Measurements from ENCODE around the gene ANGEL1. TPM values are rescaled to one million over a fixed set of nuclear protein-coding genes. Genes with fewer than 3 reads are reported as not detected.

The ANGEL1 gene
- total and polyA plus RNA-seq, 4 donors, result 5.2 to 15.9 (median 9.6) TPM

GRCh38 chr14:76780360-76780759 lies 32.3 kb downstream of the ANGEL1 start:
- no peak for DNase-seq (ENCODE audit: low spot score)
- TF ChIP-seq SP1 (IDR thresholded peaks at IDR 0.05) (no peak), ATF3 (IDR thresholded peaks at IDR 0.05) (no peak), JUND (IDR thresholded peaks at IDR 0.05) (no peak), FOXA2 (IDR thresholded peaks at IDR 0.05) (no peak), MAX (IDR thresholded peaks at IDR 0.05) (no peak), NR2F2 (IDR thresholded peaks at IDR 0.05) (no peak), RXRA (IDR thresholded peaks at IDR 0.05) (no peak), YY1 (IDR thresholded peaks at IDR 0.05) (no peak), GABPA (IDR thresholded peaks at IDR 0.05 in 1 of 2, conservative IDR thresholded peaks at IDR 0.05 in 1 of 2) (no peak), ZBTB33 (IDR thresholded peaks at IDR 0.05) (no peak), HNF4A (conservative IDR thresholded peaks at IDR 0.05) (no peak), REST (IDR thresholded peaks at IDR 0.05) (no peak), EGR1 (IDR thresholded peaks at IDR 0.05; ENCODE audit: low read depth in 2 of 2) (no peak), RAD21 (IDR thresholded peaks at IDR 0.05) (no peak), FOXA1 (IDR thresholded peaks at IDR 0.05) (no peak), CTCF (IDR thresholded peaks at IDR 0.05; ENCODE audit: low read depth, low read length, missing input control) (no peak), HNF4G (IDR thresholded peaks at IDR 0.05) (no peak), TAF1 (conservative IDR thresholded peaks at IDR 0.05) (no peak)
- Histone ChIP-seq H3K27me3 (ENCODE audit: control insufficient read depth in 4 of 4, insufficient read depth in 4 of 4, low read length in 3 of 4) (no peaks in the 10 kb centered on the region), H3K4me3 (ENCODE audit: low read depth in 1 of 3, low read length in 3 of 3) (no peak overlapping the region), H3K36me3 (ENCODE audit: control insufficient read depth in 4 of 4, insufficient read depth in 3 of 4, low read depth in 1 of 4, low read length in 3 of 4) (peaks cover 0 to 24% (median 8%) of the 10 kb centered on the region in 4 donors), H3K9me3 (ENCODE audit: control insufficient read depth in 4 of 4, low read length in 3 of 4) (no peaks in the 10 kb centered on the region), H3K27ac (ENCODE audit: low read depth in 1 of 2, low read length in 2 of 2) (no peak overlapping the region), H3K9ac (ENCODE audit: low read depth in 1 of 2, low read length in 2 of 2) (no peak overlapping the region), H3K4me1 (ENCODE audit: control insufficient read depth in 4 of 4, insufficient read depth in 4 of 4, low read length in 3 of 4) (peaks cover 0 to 5% (median 0%) of the 10 kb centered on the region in 4 donors)
- whole genome bisulfite sequencing, result 67% methylated on average over 5 of the region's 5 CpGs

Measured in liver (tissue), 9 donors.